IPS-20b (cell line): ENCODE data around the gene AGPAT3.

Experiments
- H3K27ac ChIP-seq: one replicate; pipeline ENCODE4 v1.5.1; 2013; ENCODE audit warnings: low read length
- H3K27me3 ChIP-seq: 2 replicates; pipeline ENCODE4 v1.6.1; 2013; ENCODE audit warnings: mild to moderate bottlenecking, low read length, inconsistent platforms; ENCODE audit not compliant: insufficient read depth
- H3K36me3 ChIP-seq: 2 replicates; pipeline ENCODE4 v1.6.1; 2013; ENCODE audit warnings: low read depth, mild to moderate bottlenecking, inconsistent platforms, low read length, moderate library complexity; ENCODE audit not compliant: insufficient read depth
- H3K4me1 ChIP-seq: 2 replicates; pipeline ENCODE4 v1.6.1; 2013; ENCODE audit warnings: mild to moderate bottlenecking, control low read depth, inconsistent platforms, low read length, moderate library complexity; ENCODE audit not compliant: insufficient read depth
- H3K4me3 ChIP-seq: 2 replicates; pipeline ENCODE4 v1.5.1; 2013; ENCODE audit warnings: mild to moderate bottlenecking, low read length, inconsistent platforms
- H3K9ac ChIP-seq: 2 replicates; pipeline ENCODE4 v1.6.1; 2013; ENCODE audit warnings: low read depth, mild to moderate bottlenecking, inconsistent platforms, low read length, moderate library complexity
- H3K9me3 ChIP-seq: 2 replicates; pipeline ENCODE4 v1.6.1; 2013; ENCODE audit warnings: mild to moderate bottlenecking, low read depth, low read length, inconsistent platforms; ENCODE audit not compliant: insufficient read depth

The AGPAT3 gene

GRCh38 chr21:44011579-44012473 lies 146.8 kb downstream of the AGPAT3 start, which contains the start of gene TRAPPC10:
TRAPPC10 (plus strand) TSS chr21:44012309; CDS start chr21:44012494, 185 bp downstream.
- H3K27ac ChIP-seq = peak within 1 kb of the TSS; percentile 57
- H3K4me1 ChIP-seq = peaks cover 17% of the 10 kb centered on the region
- H3K4me3 ChIP-seq = peak within 1 kb of the TSS; percentile 96
- peak within 1 kb of the TSS; percentile 88 for H3K9ac ChIP-seq
- H3K9me3 ChIP-seq = no peaks in the 10 kb centered on the region
- no peaks in the 10 kb centered on the region for H3K27me3 ChIP-seq
- no peaks in the 10 kb centered on the region for H3K36me3 ChIP-seq

GRCh38 chr21:44012474-44013379 lies 147.7 kb downstream of the AGPAT3 start:
- Histone ChIP-seq H3K9me3 (no peaks in the 10 kb centered on the region), H3K4me1 (peaks cover 17% of the 10 kb centered on the region), H3K27ac (no peak overlapping the region), H3K4me3 (peak overlapping the region; percentile 96), H3K9ac (peak overlapping the region; percentile 88), H3K36me3 (no peaks in the 10 kb centered on the region), H3K27me3 (no peaks in the 10 kb centered on the region)

- no peaks in the 10 kb centered on the region for H3K27me3 ChIP-seq
- peak overlapping the region; percentile 88 for H3K9ac ChIP-seq
- H3K9me3 ChIP-seq = no peaks in the 10 kb centered on the region
- H3K4me3 ChIP-seq = peak overlapping the region; percentile 96
- no peaks in the 10 kb centered on the region for H3K36me3 ChIP-seq
- peaks cover 17% of the 10 kb centered on the region for H3K4me1 ChIP-seq
- no peak overlapping the region for H3K27ac ChIP-seq
These were observed 148.5 kb downstream of the AGPAT3 start for GRCh38 chr21:44013380-44014088.

- Histone ChIP-seq H3K4me1 (peaks cover 15% of the 10 kb centered on the region), H3K9me3 (no peaks in the 10 kb centered on the region), H3K4me3 (no peak overlapping the region), H3K27me3 (no peaks in the 10 kb centered on the region), H3K36me3 (no peaks in the 10 kb centered on the region), H3K27ac (no peak overlapping the region), H3K9ac (no peak overlapping the region)
These were observed 152.6 kb downstream of the AGPAT3 start for GRCh38 chr21:44017601-44018000.

- H3K27me3 ChIP-seq = no peaks in the 10 kb centered on the region
- peaks cover 15% of the 10 kb centered on the region for H3K4me1 ChIP-seq
- H3K27ac ChIP-seq = no peak overlapping the region
- no peaks in the 10 kb centered on the region for H3K36me3 ChIP-seq
- no peak overlapping the region for H3K4me3 ChIP-seq
- H3K9ac ChIP-seq = no peak overlapping the region
- H3K9me3 ChIP-seq = no peaks in the 10 kb centered on the region
These were observed 153.1 kb downstream of the AGPAT3 start for GRCh38 chr21:44018127-44018526.

GRCh38 chr21:44018813-44019567 lies 154.0 kb downstream of the AGPAT3 start:
- no peaks in the 10 kb centered on the region for H3K36me3 ChIP-seq
- no peaks in the 10 kb centered on the region for H3K27me3 ChIP-seq
- H3K9me3 ChIP-seq = no peaks in the 10 kb centered on the region
- H3K27ac ChIP-seq = no peak overlapping the region
- no peak overlapping the region for H3K4me3 ChIP-seq
- H3K9ac ChIP-seq = no peak overlapping the region
- H3K4me1 ChIP-seq = peaks cover 6% of the 10 kb centered on the region

GRCh38 chr21:44019568-44019958 lies 154.5 kb downstream of the AGPAT3 start:
- Histone ChIP-seq H3K9me3 (no peaks in the 10 kb centered on the region), H3K27ac (no peak overlapping the region), H3K4me1 (peaks cover 6% of the 10 kb centered on the region)

GRCh38 chr21:44020551-44020950 lies 155.5 kb downstream of the AGPAT3 start:
- peaks cover 16% of the 10 kb centered on the region for H3K4me1 ChIP-seq
- H3K36me3 ChIP-seq = no peaks in the 10 kb centered on the region
- no peak overlapping the region for H3K27ac ChIP-seq

More at GRCh38 chr21:44019568-44019958, 154.5 kb downstream of the AGPAT3 start:
- H3K27me3 ChIP-seq = no peaks in the 10 kb centered on the region
- no peak overlapping the region for H3K4me3 ChIP-seq
- no peaks in the 10 kb centered on the region for H3K36me3 ChIP-seq
- H3K9ac ChIP-seq = no peak overlapping the region

GRCh38 chr21:44021064-44021463 lies 156.0 kb downstream of the AGPAT3 start:
- no peak overlapping the region for H3K9ac ChIP-seq
- peaks cover 21% of the 10 kb centered on the region for H3K4me1 ChIP-seq
- no peaks in the 10 kb centered on the region for H3K9me3 ChIP-seq
- no peak overlapping the region for H3K4me3 ChIP-seq
- H3K27me3 ChIP-seq = no peaks in the 10 kb centered on the region
- H3K27ac ChIP-seq = no peak overlapping the region
- H3K36me3 ChIP-seq = no peaks in the 10 kb centered on the region

More at GRCh38 chr21:44020551-44020950, 155.5 kb downstream of the AGPAT3 start:
- Histone ChIP-seq H3K27me3 (no peaks in the 10 kb centered on the region), H3K4me3 (no peak overlapping the region), H3K9me3 (no peaks in the 10 kb centered on the region), H3K9ac (no peak overlapping the region)

- Histone ChIP-seq H3K9ac (no peak overlapping the region), H3K4me1 (peaks cover 25% of the 10 kb centered on the region), H3K9me3 (no peaks in the 10 kb centered on the region), H3K36me3 (no peaks in the 10 kb centered on the region), H3K27ac (no peak overlapping the region), H3K27me3 (no peaks in the 10 kb centered on the region), H3K4me3 (no peak overlapping the region)
These were observed 159.2 kb downstream of the AGPAT3 start for GRCh38 chr21:44024257-44024656.
